ENCODE results near the gene FOXRED1.

FOXRED1 gene

GRCh38 chr11:126257144-126257543 is 11.8 kb upstream of the FOXRED1 start:
- no peak overlapping the region for H3K27ac ChIP-seq
- TF ChIP-seq, protein P1, sequence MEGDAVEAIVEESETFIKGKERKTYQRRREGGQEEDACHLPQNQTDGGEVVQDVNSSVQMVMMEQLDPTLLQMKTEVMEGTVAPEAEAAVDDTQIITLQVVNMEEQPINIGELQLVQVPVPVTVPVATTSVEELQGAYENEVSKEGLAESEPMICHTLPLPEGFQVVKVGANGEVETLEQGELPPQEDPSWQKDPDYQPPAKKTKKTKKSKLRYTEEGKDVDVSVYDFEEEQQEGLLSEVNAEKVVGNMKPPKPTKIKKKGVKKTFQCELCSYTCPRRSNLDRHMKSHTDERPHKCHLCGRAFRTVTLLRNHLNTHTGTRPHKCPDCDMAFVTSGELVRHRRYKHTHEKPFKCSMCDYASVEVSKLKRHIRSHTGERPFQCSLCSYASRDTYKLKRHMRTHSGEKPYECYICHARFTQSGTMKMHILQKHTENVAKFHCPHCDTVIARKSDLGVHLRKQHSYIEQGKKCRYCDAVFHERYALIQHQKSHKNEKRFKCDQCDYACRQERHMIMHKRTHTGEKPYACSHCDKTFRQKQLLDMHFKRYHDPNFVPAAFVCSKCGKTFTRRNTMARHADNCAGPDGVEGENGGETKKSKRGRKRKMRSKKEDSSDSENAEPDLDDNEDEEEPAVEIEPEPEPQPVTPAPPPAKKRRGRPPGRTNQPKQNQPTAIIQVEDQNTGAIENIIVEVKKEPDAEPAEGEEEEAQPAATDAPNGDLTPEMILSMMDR (conservative IDR thresholded peaks at IDR 0.05), result no peak

GRCh38 chr11:126257764-126258163 is 11.2 kb upstream of the FOXRED1 start:
- TF ChIP-seq, protein P1 (conservative IDR thresholded peaks at IDR 0.05), result no peak
- no peak overlapping the region for H3K27ac ChIP-seq

DNA sequence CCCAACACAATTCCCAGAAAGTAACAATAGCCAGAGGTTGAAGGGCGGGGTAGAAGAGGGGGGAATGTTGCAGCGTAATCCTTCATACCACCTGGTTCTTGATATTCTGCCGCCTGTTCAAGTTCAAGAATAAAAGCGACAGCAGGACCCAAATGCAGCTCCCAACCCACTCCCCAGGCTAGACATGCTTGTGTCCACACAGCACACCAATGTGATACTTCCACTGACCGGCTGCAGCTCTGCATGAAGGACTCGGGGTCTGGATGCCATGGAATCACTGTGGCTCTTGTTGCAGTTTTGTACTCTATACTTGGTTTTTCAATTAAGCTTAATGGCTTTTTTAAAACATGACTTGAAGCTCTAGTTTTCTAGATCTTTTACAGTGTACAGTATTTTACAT is 6.7 kb upstream of the FOXRED1 start:
- TF ChIP-seq, protein P1 (conservative IDR thresholded peaks at IDR 0.05), result no peak
- H3K27ac ChIP-seq, result no peak overlapping the region

GRCh38 chr11:126263489-126263888 is 5.5 kb upstream of the FOXRED1 start:
- TF ChIP-seq, protein P1 (conservative IDR thresholded peaks at IDR 0.05), result no peak
- no peak overlapping the region for H3K27ac ChIP-seq

DNA sequence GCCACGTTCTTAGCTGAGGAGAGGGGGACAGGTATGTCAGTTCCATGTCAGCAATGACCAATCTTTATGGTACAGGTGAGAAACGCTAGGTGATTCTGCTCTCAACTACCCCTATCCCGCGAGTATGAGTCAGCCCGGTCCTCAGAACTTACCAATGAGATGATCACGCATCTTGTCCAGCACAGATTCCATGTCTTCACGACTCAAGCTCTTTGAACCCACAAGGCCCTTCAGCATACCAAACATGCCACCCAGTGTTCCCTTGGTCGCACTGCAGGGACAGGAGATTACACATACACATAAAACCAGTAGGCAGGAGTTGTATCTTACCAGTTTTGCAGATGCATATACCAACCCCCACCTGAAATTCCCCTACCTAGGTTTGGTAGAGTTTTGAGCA is 3.1 kb upstream of the FOXRED1 start:
- H3K27ac ChIP-seq, result no peak overlapping the region
- TF ChIP-seq, protein P1 (conservative IDR thresholded peaks at IDR 0.05), result peak; percentile 25; the same call in 1 of the 2 replicates

DNA sequence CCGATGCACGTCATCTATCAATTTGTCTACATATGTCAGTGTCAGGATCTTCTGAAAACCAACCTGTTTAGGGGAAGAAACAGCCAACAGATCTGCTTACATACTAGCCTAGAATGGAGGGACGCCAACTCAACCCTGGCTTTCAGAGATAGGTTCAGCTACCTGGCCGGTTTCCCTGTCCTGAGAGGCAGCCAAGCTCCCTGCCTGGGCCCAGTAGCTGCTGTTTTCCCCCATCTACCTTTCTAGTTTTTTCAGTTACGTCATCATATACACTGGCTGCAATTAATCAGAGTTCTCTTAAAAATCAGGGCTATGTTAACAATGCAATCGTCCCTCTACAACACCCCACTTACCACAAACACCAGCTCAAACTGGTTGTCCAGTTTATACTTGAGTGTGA is 1.3 kb upstream of the FOXRED1 start:
- TF ChIP-seq, protein P1 (conservative IDR thresholded peaks at IDR 0.05), result no peak
- H3K27ac ChIP-seq, result peak overlapping the region; percentile 89

- TF ChIP-seq, protein P1 (conservative IDR thresholded peaks at IDR 0.05), result no peak
- peak overlapping the region; percentile 89 for H3K27ac ChIP-seq
Observed at GRCh38 chr11:126268361-126268707, 620 bp upstream of the FOXRED1 start.

DNA sequence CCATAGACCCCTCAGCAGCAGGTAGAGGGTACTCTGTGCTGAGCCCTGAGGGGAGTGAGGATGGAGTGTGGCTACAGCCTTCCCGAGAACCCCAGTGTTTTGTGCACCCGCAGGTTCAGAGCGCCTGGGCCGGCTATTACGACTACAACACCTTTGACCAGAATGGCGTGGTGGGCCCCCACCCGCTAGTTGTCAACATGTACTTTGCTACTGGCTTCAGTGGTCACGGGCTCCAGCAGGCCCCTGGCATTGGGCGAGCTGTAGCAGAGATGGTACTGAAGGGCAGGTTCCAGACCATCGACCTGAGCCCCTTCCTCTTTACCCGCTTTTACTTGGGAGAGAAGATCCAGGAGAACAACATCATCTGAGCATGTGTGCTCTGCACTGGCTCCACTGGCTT is 8.4 kb downstream of the FOXRED1 start:
- no peak overlapping the region for H3K27ac ChIP-seq
- TF ChIP-seq, protein P1 (conservative IDR thresholded peaks at IDR 0.05), result no peak
